Activated T-cell treated with anti-CD3 and anti-CD28 coated beads, Interleukin-2, amount 50 U/mL, for 48 hours (primary cell): Measurements from ENCODE around the gene SELENOM.
"Not testable (repeated sequence)": the region's sequence is repeated elsewhere in the genome, so short reads cannot be mapped to it uniquely, and the experiment has no call there.

Experiments used
- DNase-seq, 2 experiments: peaks; one replicate each; pipeline ENCODE4 v3.0.0-alpha.2; 2020

The SELENOM gene

DNA sequence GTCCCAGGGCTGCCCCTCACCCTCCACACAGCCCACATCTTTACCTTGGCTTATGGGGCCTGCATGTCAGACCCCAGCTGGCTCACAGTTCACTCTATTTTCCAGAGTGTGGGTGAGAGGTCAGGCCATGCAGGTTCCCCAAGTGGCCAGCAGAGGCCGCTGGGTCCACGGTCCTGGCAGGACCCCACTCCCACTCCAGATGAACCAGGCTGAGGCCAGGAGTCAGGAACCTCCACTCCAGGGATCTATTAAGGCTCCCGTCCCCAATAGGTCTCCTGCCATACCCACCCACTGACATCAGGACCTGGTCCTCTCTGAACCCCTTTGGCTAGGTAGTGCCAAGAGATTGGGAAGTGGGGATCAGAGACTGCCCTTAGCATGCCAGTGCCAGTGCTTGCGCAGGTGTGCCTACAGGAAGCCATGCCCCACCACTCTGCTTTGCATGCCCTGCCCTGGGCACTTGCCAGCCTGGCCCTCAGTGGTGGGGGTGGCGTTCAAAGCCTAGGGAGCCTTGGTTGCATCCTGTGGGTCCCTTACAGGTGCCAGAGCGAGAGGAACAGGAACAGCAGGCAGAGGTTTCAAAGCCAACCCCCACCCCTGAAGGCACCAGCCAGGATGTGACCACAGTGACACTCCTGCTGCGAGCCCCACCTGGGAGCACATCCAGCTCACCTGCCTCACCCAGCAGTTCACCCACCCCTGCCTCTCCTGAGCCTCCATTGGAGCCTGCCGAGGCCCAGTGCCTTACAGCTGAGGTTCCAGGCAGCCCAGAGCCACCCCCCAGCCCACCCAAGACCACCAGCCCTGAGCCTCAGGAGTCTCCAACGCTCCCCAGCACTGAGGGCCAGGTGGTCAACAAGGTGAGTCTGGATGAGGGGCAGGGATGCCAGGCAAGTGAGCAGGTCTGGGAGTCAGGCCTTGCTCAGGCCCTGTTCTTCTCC lies 17.9 kb downstream of the SELENOM start:
- peak; percentile 47 to 61 for DNase-seq

DNA sequence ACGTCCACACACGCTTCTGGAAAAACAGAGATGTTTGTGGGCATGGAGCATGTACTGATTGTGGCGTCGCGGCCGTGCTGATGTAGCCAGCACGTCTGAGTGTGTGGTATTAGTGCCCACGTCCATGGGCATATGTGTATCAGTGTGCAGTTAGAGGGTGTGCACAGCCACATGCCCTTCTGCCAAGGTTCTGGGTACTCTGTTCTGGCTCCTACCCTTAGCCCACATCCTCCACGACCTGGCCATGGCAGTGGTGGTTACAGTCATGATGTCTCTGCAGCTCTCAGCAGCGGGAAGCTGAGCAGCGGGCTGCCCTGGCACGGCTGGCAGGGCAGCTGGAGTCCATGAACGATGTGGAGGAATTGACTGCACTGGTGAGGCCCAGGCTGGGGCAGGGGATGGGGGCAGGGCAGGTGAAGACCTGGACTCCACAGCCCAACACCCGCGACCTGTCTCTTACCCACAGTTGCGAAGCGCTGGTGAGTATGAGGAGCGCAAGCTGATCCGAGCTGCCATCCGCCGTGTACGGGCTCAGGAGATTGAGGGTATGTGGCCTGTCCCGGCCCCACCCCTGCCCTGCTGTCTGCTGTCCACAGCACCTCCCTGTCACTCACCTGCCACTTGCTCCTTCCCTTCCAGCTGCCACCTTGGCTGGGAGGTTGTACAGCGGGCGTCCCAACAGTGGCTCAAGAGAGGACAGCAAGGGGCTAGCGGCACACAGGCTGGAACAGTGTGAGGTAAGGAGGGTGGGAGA lies 19.0 kb downstream of the SELENOM start:
- no peak for DNase-seq

DNA sequence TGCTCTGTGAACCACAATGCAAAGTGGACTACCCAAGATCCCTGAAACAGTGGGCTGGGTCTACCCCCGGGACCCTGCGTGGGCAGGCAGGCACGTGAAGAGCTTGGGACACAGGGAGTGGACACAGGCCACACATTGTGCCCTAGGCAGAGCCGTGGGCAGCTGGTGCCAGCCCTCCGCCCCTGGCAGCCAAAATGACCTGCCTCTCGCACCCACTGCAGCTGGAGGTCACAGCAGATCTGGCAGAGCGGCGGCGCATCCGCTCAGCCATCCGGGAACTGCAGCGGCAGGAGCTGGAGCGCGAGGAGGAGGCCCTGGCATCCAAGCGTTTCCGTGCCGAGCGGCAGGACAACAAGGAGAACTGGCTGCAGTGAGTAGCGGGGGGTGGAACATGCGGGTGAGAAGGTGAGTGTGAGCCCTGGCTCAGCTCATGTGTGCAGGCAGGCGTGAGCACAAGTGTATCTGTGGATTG lies 19.6 kb downstream of the SELENOM start:
- DNase-seq, result no peak

- no peak for DNase-seq
Observed at GRCh38 chr22:31086703-31087330, 20.6 kb downstream of the SELENOM start.

GRCh38 chr22:31085928-31086327 lies 21.4 kb downstream of the SELENOM start:
- no peak for DNase-seq

DNA sequence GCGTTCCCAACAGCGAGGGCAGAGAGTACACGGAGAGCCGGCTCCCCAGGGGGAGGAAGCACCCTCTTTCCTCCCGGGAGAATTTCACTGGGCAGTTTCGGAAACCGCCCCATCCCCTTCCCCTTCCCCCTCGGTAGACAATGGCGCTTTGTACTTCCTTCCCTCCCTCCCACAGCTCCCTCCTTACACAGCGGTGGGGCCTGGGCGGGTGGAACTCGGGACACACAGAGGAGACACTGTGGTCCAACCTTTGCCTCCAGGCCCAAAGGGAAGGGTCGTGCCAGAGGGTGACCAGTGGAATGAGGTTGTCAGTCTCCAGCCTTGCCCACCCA lies 21.9 kb downstream of the SELENOM start:
- DNase-seq, result no peak

DNA sequence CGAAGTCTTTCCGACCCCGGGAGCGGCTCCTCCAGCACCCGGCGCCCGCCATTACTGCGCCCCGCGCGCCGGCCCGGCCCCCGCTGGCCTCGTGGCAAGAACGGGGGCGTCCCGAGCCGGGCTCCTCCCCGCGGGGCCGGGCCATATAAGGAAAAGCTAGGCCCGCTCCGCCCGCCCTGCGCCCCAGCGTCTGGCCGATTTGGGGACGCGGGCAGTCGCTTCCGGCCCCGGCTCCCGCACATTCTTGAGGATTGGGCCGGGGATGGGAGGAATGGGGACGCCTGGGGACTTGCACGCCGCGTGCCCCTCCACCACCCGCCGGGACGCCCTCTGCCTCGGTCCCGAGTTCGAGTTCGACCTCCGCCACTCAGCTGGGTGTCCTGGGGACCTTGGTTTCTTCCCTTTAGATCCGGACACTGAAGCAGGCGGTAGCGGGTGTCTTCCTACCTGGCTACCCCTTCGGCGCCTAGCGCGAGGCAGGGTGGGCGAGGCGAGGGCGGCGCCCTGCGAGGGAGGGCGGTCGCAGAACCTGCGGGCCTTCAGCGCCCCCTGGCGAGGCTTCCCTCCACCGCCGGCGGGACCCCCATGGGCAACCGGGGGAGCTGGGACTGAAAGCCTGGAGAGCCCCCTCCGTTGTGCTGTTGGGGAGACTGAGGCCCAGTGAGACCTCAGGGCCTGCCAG lies 22.4 kb downstream of the SELENOM start:
- peak; percentile 91 to 92 for DNase-seq

DNA sequence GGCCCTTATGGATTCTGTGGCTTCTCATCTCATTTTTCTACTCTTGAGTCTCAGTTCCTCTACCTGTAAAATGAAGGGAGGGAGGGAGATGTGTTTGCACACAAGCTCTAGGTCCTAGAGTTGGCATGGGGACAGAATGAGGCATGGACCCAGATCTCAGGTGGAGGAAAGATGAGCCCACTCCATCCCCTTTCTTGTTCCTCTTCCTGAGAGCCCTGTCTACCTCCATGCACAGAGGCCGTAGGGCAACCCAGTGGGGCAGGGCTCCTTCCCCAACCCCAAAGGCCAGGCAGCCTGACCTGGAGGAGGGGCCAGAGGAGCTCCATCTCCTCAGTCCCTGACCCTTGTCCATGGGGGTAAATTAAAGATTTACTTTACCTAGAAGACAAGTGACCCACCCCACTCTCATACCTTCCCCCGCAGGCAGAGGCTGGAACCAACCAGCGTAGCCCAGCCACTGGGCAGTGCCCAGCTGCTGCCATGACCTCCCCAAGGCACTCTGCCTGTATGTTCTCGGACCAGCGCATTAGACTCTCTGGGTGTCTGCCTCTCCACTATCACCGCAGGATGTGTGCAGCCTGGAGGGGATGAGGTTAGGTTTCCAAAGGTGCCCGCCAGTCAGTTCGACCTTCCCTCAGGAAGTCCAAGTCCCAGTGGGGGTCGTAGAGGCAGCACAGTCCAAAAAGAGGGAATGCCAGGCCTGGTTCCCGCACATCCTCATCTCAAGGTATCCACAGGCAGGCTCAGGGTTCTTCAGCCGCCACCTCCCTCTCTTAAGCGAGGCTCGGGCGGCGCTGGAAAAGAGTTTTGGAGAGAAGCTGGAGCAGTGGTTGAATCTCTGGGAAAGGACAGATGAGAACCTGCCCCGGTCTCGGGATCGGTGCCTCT lies 23.2 kb downstream of the SELENOM start:
- no peak for DNase-seq

DNA sequence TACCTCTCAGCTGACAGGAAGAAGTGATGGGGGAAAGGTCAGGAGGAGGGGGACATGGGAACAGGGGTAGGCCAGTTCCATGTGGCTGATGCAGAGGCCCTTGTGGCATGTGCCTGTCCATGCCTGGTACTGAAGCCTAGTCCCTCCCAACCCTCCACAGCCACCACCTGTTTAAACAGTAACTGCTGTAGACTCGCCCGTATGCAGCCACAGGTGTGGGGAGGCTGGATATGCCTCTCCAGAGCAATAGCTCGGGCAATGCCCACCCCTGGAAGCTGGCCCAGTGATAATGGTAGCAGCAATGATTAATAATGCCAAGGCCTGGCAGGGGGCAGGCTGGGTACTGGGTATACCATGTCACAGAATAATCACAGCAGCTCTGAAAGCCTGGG lies 24.0 kb downstream of the SELENOM start:
- peak in 1 of 2 experiments; percentile 34 for DNase-seq

DNA sequence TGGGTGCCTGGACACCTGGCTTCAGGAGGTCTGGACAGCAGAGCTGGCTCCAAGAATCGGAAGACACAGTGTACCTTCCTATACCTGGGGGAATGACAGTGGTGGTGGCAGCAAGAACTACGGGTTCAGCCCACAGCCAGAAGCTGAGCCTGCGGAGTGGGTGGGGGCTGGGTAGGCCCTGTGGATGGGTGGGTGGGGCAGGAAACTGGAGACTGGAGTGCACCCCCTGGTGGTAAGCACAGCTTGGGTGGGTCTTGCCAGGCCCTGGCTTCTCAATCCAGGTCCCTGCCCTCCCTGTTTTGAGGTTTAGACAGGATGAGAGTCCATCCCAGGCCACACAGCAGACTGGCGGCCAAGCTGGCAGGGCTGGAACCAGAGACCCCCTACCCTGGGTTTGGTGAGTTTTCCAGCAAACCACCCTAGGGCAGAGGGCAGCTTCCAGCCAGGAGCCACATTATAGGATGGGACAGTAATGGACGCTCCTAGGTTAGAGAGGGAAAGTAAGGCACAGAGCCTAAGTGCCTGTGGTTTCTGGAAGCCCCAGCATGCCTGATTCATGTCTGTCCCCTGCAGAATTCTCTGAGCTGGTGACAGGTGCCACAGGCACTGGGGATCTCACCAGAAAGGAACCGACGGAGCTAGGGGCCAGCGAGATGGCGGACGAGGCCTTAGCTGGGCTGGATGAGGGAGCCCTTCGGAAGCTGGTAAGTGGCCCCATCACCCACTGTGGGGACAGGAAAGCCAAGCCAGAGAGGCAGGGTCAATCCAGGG lies 24.6 kb downstream of the SELENOM start:
- DNase-seq, result peak; percentile 78 to 85

- peak; percentile 52 to 64 for DNase-seq
Observed at GRCh38 chr22:31081963-31082605, 25.3 kb downstream of the SELENOM start.

GRCh38 chr22:31080848-31081649 lies 26.3 kb downstream of the SELENOM start, which contains the start of gene SMTN:
Gene SMTN, plus strand, starts transcription at chr22:31081318. Its CDS starts 1,941 bp downstream, at chr22:31083259.
- peak; percentile 95 to 96 for DNase-seq

- no peak for DNase-seq
Observed at GRCh38 chr22:31080164-31080847, 27.1 kb downstream of the SELENOM start.

GRCh38 chr22:31079095-31079642 lies 28.2 kb downstream of the SELENOM start:
- no peak for DNase-seq

GRCh38 chr22:31078389-31078788 lies 29.0 kb downstream of the SELENOM start:
- DNase-seq, result not testable (repeated sequence)

DNA sequence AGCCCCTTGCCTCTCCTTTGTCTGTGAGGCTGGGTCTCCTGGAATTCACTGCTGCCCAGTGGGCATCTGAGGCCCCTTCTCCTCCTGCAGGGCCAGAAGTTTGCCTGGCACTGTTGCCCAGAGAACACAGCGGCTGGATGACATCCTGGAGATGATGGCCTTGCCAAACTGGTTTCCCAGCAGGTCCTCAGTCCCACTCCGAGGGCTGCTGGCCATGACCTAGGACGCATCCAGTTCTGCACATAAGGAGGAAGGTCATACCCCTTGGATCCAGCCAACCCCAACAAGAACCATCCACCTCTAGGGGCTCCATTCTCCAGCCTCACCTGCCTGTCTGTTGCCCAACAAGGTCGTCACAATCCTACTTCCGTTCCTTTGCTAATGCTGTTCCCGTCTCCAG lies 29.7 kb downstream of the SELENOM start:
- DNase-seq, result no peak

DNA sequence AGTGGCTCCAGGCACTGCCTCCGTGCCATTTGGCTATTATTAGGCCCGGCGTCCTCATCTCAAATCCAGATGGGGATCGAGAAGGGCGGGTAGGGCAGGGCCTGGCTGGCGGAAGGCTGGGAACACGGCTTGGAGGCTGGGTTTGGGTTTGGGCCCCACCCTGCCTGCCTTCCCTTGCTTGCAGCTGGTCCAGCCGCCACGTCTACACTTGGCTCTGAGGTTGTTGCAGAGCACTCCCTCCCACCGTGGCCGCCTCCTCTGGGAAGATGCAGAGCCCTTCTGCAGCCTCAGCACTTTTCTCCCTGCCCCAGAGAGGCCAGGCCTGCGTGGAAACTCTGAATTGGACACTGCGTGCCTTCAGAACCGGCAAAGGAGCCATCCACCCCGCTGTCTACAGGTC lies 31.4 kb downstream of the SELENOM start:
- no peak for DNase-seq

GRCh38 chr22:31073545-31074145 lies 33.7 kb downstream of the SELENOM start:
- DNase-seq, result not testable (repeated sequence)
